Left renal cortex interstitium (tissue), 4 donors: ENCODE results near the gene PAK5. TPM values are rescaled to one million over a fixed set of nuclear protein-coding genes. Genes with fewer than 3 reads are reported as not detected.
"Not testable (repeated sequence)": the region's sequence is repeated elsewhere in the genome, so short reads cannot be mapped to it uniquely, and the experiment has no call there.

Source experiments
- DNase-seq, 4 donors: peaks; one replicate each; pipeline ENCODE4 v3.0.0-alpha.2; 2013; ENCODE audit warnings: low read depth in 4 of 4, low spot score in 2 of 4, missing footprints in 1 of 4
- polyA plus RNA-seq, 4 donors: library from polyadenylated mRNA; unstranded; fragments of 120-200 nt; gene quantifications; one replicate each; pipeline ENCODE4 v1.2.1, GENCODE V29; 2013; ENCODE audit not compliant: insufficient read length in 4 of 4

The PAK5 gene
- polyA plus RNA-seq, 4 donors, result 0.34 to 0.52 (median 0.37) TPM

GRCh38 chr20:9686866-9687265, 152.0 kb downstream of the PAK5 start:
- DNase-seq, result no peak

- no peak for DNase-seq
Observed at GRCh38 chr20:9686455-9686854, 152.4 kb downstream of the PAK5 start.

GRCh38 chr20:9686001-9686400, 152.9 kb downstream of the PAK5 start:
- DNase-seq, result no peak

GRCh38 chr20:9685011-9685410, 153.9 kb downstream of the PAK5 start:
- DNase-seq, result no peak

- no peak for DNase-seq
Observed at GRCh38 chr20:9677100-9677623, 161.7 kb downstream of the PAK5 start.

GRCh38 chr20:9672981-9673380, 165.9 kb downstream of the PAK5 start:
- no peak for DNase-seq

- DNase-seq, result no peak
Observed at GRCh38 chr20:9672027-9672426, 166.8 kb downstream of the PAK5 start.

GRCh38 chr20:9668381-9668780, 170.5 kb downstream of the PAK5 start:
- no peak for DNase-seq

GRCh38 chr20:9663423-9663822, 175.5 kb downstream of the PAK5 start:
- no peak for DNase-seq

- DNase-seq, result peak; percentile 13 to 34 (median 18)
Observed at GRCh38 chr20:9660236-9660868, 178.5 kb downstream of the PAK5 start.

- DNase-seq, result no peak
Observed at GRCh38 chr20:9647741-9648140, 191.1 kb downstream of the PAK5 start.

- no peak for DNase-seq
Observed at GRCh38 chr20:9646375-9646774, 192.5 kb downstream of the PAK5 start.

- no peak for DNase-seq
Observed at GRCh38 chr20:9642882-9643281, 196.0 kb downstream of the PAK5 start.

GRCh38 chr20:9641499-9642000, 197.3 kb downstream of the PAK5 start:
- DNase-seq, result not testable (repeated sequence)

GRCh38 chr20:9637889-9638288, 201.0 kb downstream of the PAK5 start:
- DNase-seq, result no peak

- no peak for DNase-seq
Observed at GRCh38 chr20:9635750-9636149, 203.1 kb downstream of the PAK5 start.

- DNase-seq, result no peak
Observed at GRCh38 chr20:9634327-9634726, 204.5 kb downstream of the PAK5 start.

- no peak for DNase-seq
Observed at GRCh38 chr20:9632991-9633390, 205.9 kb downstream of the PAK5 start.

GRCh38 chr20:9632265-9632664, 206.6 kb downstream of the PAK5 start:
- DNase-seq, result no peak

GRCh38 chr20:9630554-9630953, 208.3 kb downstream of the PAK5 start:
- DNase-seq, result no peak

GRCh38 chr20:9629831-9630230, 209.0 kb downstream of the PAK5 start:
- DNase-seq, result no peak

- no peak for DNase-seq
Observed at GRCh38 chr20:9628589-9628988, 210.3 kb downstream of the PAK5 start.

- DNase-seq, result no peak
Observed at GRCh38 chr20:9628141-9628540, 210.7 kb downstream of the PAK5 start.
